Keratinocyte (primary cell): ENCODE measurements around the gene CDC6.

ENCODE experiments used
- EZH2 ChIP-seq: IDR thresholded peaks from one replicate; pipeline ENCODE4 v1.6.1; 2012; ENCODE audit warnings: inconsistent platforms, mild to moderate bottlenecking, low read length, moderate library complexity
- TF ChIP-seq, protein P1 (sequence below), 3 experiments: IDR thresholded peaks in 1 of 3; conservative IDR thresholded peaks in 1 of 3; optimal IDR thresholded peaks in 1 of 3; 2 replicates in 2 of 3; 3 replicates in 1 of 3; pipeline versions ENCODE3 to v1.5.1; 2011; ENCODE audit warnings: low read length in 3 of 3, mild to moderate bottlenecking in 3 of 3, moderate library complexity in 2 of 3, control low read depth in 1 of 3, inconsistent platforms in 1 of 3; ENCODE audit not compliant: insufficient read depth in 2 of 3; ENCODE audit errors: extremely low read depth in 1 of 3

DNA sequence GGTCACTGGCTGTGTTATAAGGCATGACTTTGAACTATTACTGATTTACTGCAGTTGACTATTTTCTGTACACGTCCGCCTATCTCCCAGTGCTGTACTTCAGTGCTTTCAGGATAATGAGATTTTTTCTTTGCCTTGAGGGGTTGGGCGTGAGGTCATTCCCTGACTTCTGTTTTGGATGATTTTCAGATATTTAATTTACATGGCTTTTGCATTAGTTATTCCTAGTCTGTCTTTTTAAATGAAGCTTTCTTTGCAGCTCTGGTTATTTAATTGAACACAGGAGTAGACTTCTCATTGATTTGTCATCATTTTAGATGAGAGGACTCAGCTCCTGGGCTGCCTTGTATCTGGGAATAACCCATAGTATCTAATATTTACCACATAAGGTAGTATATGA lies 44.9 kb upstream of the CDC6 start:
- TF ChIP-seq, protein P1, sequence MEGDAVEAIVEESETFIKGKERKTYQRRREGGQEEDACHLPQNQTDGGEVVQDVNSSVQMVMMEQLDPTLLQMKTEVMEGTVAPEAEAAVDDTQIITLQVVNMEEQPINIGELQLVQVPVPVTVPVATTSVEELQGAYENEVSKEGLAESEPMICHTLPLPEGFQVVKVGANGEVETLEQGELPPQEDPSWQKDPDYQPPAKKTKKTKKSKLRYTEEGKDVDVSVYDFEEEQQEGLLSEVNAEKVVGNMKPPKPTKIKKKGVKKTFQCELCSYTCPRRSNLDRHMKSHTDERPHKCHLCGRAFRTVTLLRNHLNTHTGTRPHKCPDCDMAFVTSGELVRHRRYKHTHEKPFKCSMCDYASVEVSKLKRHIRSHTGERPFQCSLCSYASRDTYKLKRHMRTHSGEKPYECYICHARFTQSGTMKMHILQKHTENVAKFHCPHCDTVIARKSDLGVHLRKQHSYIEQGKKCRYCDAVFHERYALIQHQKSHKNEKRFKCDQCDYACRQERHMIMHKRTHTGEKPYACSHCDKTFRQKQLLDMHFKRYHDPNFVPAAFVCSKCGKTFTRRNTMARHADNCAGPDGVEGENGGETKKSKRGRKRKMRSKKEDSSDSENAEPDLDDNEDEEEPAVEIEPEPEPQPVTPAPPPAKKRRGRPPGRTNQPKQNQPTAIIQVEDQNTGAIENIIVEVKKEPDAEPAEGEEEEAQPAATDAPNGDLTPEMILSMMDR (optimal IDR thresholded peaks at IDR 0.05 in 1 of 3, IDR thresholded peaks at IDR 0.05 in 1 of 3, conservative IDR thresholded peaks at IDR 0.05 in 1 of 3; ENCODE audit: extremely low read depth in 1 of 3, insufficient read depth in 2 of 3, low read length in 3 of 3) = no peak
- TF ChIP-seq EZH2 = no peak
